OCI-LY3 (cell line): Measurements from ENCODE around the gene GRXCR2.

Experiments
- EZH2phosphoT487 ChIP-seq: fragments of 200-600 bp; shearing (Covaris generic); IDR thresholded peaks from 2 replicates; pipeline ENCODE4 v1.6.1; 2018; ENCODE audit warnings: antibody characterized with exemption, mixed run types, low read depth
- TF ChIP-seq, protein P1 (sequence below): fragments of 200-600, 300-600 bp; sonication (generic); IDR thresholded peaks from 2 replicates; pipeline ENCODE4 v1.5.1; 2014; ENCODE audit warnings: antibody characterized with exemption, low read length, low read depth

DNA sequence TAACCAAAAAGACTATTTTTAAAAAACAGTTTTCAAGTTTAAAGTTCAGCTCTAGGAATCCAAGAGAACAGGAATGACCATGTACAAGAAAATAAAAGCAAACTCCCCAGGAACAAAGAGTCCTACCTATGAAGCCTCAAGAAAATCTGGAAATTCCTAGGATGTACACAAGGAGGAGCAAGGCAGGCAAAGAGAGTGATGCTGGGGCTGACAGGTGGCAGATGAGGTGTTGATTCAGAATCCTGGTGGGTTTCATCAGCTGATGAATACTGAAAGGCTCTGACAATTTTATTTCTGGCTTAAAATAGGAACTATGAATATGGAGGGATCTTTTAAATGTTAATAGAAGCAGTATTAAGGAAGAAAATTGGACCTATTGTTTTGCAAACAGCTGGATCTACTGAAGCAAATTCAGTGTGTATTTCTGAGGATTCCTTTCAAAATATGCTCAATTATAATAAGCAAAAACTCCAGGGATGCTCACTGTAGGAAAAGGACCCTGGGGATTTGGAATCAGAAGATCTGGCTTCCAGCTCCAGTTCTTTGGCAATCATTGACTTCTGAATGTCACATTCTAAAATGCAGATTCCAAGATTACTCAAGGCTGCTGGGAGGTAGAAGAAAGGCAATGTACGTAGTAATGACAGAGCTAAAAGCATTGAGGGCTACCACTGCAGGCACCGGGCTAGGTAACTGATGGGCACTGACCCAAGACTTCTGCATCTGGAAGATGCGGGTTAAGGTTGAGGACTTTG lies 35.6 kb upstream of the GRXCR2 start:
- TF ChIP-seq, protein P1, sequence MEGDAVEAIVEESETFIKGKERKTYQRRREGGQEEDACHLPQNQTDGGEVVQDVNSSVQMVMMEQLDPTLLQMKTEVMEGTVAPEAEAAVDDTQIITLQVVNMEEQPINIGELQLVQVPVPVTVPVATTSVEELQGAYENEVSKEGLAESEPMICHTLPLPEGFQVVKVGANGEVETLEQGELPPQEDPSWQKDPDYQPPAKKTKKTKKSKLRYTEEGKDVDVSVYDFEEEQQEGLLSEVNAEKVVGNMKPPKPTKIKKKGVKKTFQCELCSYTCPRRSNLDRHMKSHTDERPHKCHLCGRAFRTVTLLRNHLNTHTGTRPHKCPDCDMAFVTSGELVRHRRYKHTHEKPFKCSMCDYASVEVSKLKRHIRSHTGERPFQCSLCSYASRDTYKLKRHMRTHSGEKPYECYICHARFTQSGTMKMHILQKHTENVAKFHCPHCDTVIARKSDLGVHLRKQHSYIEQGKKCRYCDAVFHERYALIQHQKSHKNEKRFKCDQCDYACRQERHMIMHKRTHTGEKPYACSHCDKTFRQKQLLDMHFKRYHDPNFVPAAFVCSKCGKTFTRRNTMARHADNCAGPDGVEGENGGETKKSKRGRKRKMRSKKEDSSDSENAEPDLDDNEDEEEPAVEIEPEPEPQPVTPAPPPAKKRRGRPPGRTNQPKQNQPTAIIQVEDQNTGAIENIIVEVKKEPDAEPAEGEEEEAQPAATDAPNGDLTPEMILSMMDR = no peak
- no peak for TF ChIP-seq EZH2phosphoT487
